Measurements from ENCODE around the gene DAGLA.

- TF ChIP-seq CTCF (IDR thresholded peaks at IDR 0.05) (no peak), EP300 (IDR thresholded peaks at IDR 0.05) (no peak), POLR2AphosphoS5 (IDR thresholded peaks at IDR 0.05) (no peak), POLR2A (IDR thresholded peaks at IDR 0.05; ENCODE audit: low read depth) (no peak)
Measured at GRCh38 chr11:61760946-61761345, 80.8 kb downstream of the DAGLA start.
